ENCODE measurements around the gene CSRNP3. TPM values are rescaled to one million over a fixed set of nuclear protein-coding genes. Genes with fewer than 3 reads are reported as not detected.

The CSRNP3 gene
- total RNA-seq, 6 experiments from 2014 or later: 0.25 to 2.0 (median 1.0) TPM

DNA sequence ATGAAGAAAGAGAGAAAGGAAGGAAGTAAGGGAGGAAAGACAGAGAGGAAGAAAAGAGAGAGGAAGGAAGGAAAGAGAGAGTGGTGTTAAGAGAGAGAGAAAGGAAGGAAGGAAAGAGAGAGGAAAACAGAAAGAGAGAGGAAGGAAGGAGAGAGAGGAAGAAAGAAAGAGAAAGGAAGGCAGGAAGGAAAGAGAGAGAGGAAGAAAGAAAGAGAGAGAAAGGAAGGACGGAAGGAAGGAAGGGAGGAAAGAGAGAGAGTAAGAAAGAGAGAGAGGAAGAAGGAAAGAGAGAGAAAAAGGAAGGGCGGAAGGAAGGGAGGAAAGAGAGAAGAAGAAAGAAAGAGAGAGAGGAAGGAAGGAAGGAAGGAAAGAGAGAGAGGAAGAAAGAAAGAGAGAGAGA is 197.1 kb downstream of the CSRNP3 start:
- 66% methylated on average over 2 of the region's 2 CpGs for WGBS (ENCODE audit: insufficient coverage, low coverage, low lambda C conversion rate, missing lambda C conversion rate)
- intact Hi-C loops (cut with DNase I): no loop called here
- no peak for ATAC-seq

GRCh38 chr2:165667375-165667774 is 197.9 kb downstream of the CSRNP3 start:
- Histone ChIP-seq H3K4me3 (no peak overlapping the region), H3K9me3 (no peaks in the 10 kb centered on the region), H3K36me3 (no peaks in the 10 kb centered on the region), H3K4me1 (no peaks in the 10 kb centered on the region), H3K27ac (no peak overlapping the region), H3K27me3 (no peaks in the 10 kb centered on the region)
- TF ChIP-seq, protein P1, sequence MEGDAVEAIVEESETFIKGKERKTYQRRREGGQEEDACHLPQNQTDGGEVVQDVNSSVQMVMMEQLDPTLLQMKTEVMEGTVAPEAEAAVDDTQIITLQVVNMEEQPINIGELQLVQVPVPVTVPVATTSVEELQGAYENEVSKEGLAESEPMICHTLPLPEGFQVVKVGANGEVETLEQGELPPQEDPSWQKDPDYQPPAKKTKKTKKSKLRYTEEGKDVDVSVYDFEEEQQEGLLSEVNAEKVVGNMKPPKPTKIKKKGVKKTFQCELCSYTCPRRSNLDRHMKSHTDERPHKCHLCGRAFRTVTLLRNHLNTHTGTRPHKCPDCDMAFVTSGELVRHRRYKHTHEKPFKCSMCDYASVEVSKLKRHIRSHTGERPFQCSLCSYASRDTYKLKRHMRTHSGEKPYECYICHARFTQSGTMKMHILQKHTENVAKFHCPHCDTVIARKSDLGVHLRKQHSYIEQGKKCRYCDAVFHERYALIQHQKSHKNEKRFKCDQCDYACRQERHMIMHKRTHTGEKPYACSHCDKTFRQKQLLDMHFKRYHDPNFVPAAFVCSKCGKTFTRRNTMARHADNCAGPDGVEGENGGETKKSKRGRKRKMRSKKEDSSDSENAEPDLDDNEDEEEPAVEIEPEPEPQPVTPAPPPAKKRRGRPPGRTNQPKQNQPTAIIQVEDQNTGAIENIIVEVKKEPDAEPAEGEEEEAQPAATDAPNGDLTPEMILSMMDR (IDR thresholded peaks at IDR 0.05): no peak
- no peak for TF ChIP-seq POLR2A (IDR thresholded peaks at IDR 0.05)
- DNase-seq: no peak
- WGBS (ENCODE audit: insufficient coverage, low coverage, low lambda C conversion rate, missing lambda C conversion rate): 46% methylated on average over 2 of the region's 2 CpGs
- intact Hi-C loops (cut with DNase I): no loop called here
- no peak for ATAC-seq

More for the DNA sequence above, 197.1 kb downstream of the CSRNP3 start:
- Histone ChIP-seq H3K9me3 (no peaks in the 10 kb centered on the region), H3K36me3 (no peaks in the 10 kb centered on the region), H3K27ac (no peak overlapping the region), H3K4me3 (no peak overlapping the region), H3K27me3 (no peaks in the 10 kb centered on the region), H3K4me1 (no peaks in the 10 kb centered on the region)
- TF ChIP-seq POLR2A (IDR thresholded peaks at IDR 0.05): no peak
- TF ChIP-seq, protein P1 (IDR thresholded peaks at IDR 0.05): no peak
- no peak for DNase-seq

DNA sequence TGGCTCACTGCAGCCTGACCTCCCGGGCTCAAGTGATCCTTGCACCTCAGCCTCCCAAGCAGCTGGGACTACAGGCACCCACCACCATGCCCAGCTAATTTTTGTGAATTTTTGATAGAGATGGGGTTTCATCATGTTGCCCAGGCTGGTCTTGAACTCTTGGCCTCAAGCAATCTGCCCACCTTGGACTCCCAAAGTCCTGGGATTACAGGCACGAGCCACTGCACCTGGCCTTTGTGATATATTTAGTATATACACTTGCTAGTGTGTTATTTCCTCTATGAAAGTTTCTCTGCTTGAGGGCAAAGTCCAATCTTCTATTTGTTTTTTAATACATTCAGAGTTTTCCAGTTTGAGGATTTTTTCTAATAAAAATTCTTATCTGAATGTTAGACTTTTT is 205.3 kb downstream of the CSRNP3 start:
- Histone ChIP-seq H3K27ac (no peak overlapping the region), H3K27me3 (no peaks in the 10 kb centered on the region), H3K4me3 (no peak overlapping the region), H3K36me3 (no peaks in the 10 kb centered on the region), H3K4me1 (no peaks in the 10 kb centered on the region), H3K9me3 (no peaks in the 10 kb centered on the region)
- intact Hi-C loops (cut with DNase I): no loop called here
- ATAC-seq (no peak), DNase-seq (no peak)
- TF ChIP-seq POLR2A (IDR thresholded peaks at IDR 0.05): no peak
- TF ChIP-seq, protein P1 (IDR thresholded peaks at IDR 0.05): no peak
- 0% methylated on average over 1 of the region's 2 CpGs for WGBS (ENCODE audit: insufficient coverage, low coverage, low lambda C conversion rate, missing lambda C conversion rate)

GRCh38 chr2:165675551-165675968 is 206.1 kb downstream of the CSRNP3 start:
- no peak overlapping the region for H3K4me3 ChIP-seq
- intact Hi-C loops (cut with DNase I): no loop called here
- no peak for TF ChIP-seq POLR2A (IDR thresholded peaks at IDR 0.05)
- TF ChIP-seq, protein P1 (IDR thresholded peaks at IDR 0.05): no peak
- H3K27me3 ChIP-seq: no peaks in the 10 kb centered on the region
- WGBS (ENCODE audit: insufficient coverage, low coverage, low lambda C conversion rate, missing lambda C conversion rate): 60% methylated on average over 1 of the region's 1 CpG
- ATAC-seq (no peak), DNase-seq (no peak)
- no peaks in the 10 kb centered on the region for H3K4me1 ChIP-seq
- no peaks in the 10 kb centered on the region for H3K9me3 ChIP-seq
- H3K27ac ChIP-seq: no peak overlapping the region
- H3K36me3 ChIP-seq: no peaks in the 10 kb centered on the region

- intact Hi-C loops (cut with DNase I): no loop called here
- Histone ChIP-seq H3K4me1 (no peaks in the 10 kb centered on the region), H3K36me3 (no peaks in the 10 kb centered on the region), H3K27ac (no peak overlapping the region), H3K4me3 (no peak overlapping the region), H3K9me3 (no peaks in the 10 kb centered on the region), H3K27me3 (no peaks in the 10 kb centered on the region)
- TF ChIP-seq, protein P1 (IDR thresholded peaks at IDR 0.05): no peak
- no peak for TF ChIP-seq POLR2A (IDR thresholded peaks at IDR 0.05)
- ATAC-seq: no peak
- WGBS (ENCODE audit: insufficient coverage, low coverage, low lambda C conversion rate, missing lambda C conversion rate): 87% methylated on average over 11 of the region's 13 CpGs
- no peak for DNase-seq
Observed at GRCh38 chr2:165678882-165679281, 209.4 kb downstream of the CSRNP3 start.

Measured in right lobe of liver (tissue), 6 donors.